ENCODE measurements around the gene SLC7A10.

The SLC7A10 gene

DNA sequence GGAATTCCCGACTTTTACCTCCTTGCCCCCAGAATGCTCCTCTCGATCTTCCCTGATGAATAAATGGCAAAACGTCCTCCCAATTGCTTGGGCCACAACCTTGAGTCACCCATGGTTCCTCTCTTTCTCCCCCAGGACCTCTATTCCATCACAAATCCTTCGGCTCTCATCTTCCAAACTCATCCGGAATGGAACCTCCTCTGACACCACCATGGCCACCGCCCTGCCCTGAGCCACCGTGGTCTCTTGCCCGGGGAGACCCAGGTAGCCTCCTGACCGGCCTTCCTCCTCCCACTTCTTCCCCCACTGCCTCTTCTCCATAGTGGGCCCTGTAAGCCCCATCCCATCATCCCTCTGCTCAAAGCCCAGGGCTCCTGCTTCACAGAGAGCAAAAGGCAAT lies 4.9 kb downstream of the SLC7A10 start:
- Histone ChIP-seq H3K4me3 (ENCODE audit: low read length) (no peak overlapping the region), H3K9ac (ENCODE audit: low read length) (no peak overlapping the region), H3K4me1 (ENCODE audit: low read length) (no peaks in the 10 kb centered on the region), H3K27ac (ENCODE audit: low read length) (no peak overlapping the region), H3K9me3 (replicated peaks; ENCODE audit: insufficient read depth, low read length) (no peaks in the 10 kb centered on the region), H3K79me2 (ENCODE audit: low read length) (no peaks in the 10 kb centered on the region), H3F3A (ENCODE audit: insufficient read depth, low read length) (no peaks in the 10 kb centered on the region), H3K36me3 (replicated peaks; ENCODE audit: insufficient read depth, low read length) (no peaks in the 10 kb centered on the region), H3K9me2 (replicated peaks; ENCODE audit: insufficient read depth, low read length) (no peaks in the 10 kb centered on the region), H3K27me3 (replicated peaks; ENCODE audit: insufficient read depth, low read length) (peaks cover 78% of the 10 kb centered on the region), H3K4me2 (ENCODE audit: low read depth, low read length) (no peak overlapping the region), H2AFZ (ENCODE audit: low read length) (no peak overlapping the region), H4K20me1 (ENCODE audit: insufficient read depth, low read length) (no peaks in the 10 kb centered on the region)
- DNase-seq = no peak
- TF ChIP-seq EZH2phosphoT487 (IDR thresholded peaks at IDR 0.05; ENCODE audit: low read length) (no peak), EZH2 (optimal IDR thresholded peaks at IDR 0.05; ENCODE audit: low read depth, low read length) (no peak)
- TF ChIP-seq, protein P1, sequence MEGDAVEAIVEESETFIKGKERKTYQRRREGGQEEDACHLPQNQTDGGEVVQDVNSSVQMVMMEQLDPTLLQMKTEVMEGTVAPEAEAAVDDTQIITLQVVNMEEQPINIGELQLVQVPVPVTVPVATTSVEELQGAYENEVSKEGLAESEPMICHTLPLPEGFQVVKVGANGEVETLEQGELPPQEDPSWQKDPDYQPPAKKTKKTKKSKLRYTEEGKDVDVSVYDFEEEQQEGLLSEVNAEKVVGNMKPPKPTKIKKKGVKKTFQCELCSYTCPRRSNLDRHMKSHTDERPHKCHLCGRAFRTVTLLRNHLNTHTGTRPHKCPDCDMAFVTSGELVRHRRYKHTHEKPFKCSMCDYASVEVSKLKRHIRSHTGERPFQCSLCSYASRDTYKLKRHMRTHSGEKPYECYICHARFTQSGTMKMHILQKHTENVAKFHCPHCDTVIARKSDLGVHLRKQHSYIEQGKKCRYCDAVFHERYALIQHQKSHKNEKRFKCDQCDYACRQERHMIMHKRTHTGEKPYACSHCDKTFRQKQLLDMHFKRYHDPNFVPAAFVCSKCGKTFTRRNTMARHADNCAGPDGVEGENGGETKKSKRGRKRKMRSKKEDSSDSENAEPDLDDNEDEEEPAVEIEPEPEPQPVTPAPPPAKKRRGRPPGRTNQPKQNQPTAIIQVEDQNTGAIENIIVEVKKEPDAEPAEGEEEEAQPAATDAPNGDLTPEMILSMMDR (IDR thresholded peaks at IDR 0.05; ENCODE audit: low read length) = no peak

DNA sequence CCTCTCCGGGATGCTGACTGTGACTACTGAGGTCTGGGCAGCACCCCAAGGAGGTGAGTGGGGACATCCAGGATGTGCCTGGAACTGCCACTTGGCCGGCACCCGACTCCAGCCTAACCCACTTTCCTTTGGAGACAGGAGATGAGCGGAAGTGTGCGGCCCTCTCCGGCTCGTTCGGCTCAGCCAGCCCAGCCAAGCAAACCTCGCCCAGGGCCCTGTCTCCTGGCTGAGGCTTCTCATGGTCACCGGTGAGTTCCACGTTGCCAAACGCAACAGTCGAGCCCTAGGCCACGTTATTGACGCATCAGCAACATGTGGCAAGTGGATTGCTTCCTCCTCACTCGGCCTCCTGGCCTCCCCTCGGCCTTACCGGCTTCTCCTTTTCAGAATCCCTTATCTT lies 5.5 kb downstream of the SLC7A10 start:
- no peak for TF ChIP-seq EZH2 (optimal IDR thresholded peaks at IDR 0.05; ENCODE audit: low read depth, low read length)
- no peak for TF ChIP-seq EZH2phosphoT487 (IDR thresholded peaks at IDR 0.05; ENCODE audit: low read length)
- TF ChIP-seq, protein P1 (IDR thresholded peaks at IDR 0.05; ENCODE audit: low read length) = no peak
- Histone ChIP-seq H4K20me1 (ENCODE audit: insufficient read depth, low read length) (no peaks in the 10 kb centered on the region), H3K4me3 (ENCODE audit: low read length) (no peak overlapping the region), H3K4me2 (ENCODE audit: low read depth, low read length) (no peak overlapping the region), H3F3A (ENCODE audit: insufficient read depth, low read length) (no peaks in the 10 kb centered on the region), H3K27me3 (replicated peaks; ENCODE audit: insufficient read depth, low read length) (peaks cover 77% of the 10 kb centered on the region), H3K9me3 (replicated peaks; ENCODE audit: insufficient read depth, low read length) (no peaks in the 10 kb centered on the region), H3K9me2 (replicated peaks; ENCODE audit: insufficient read depth, low read length) (no peaks in the 10 kb centered on the region), H3K4me1 (ENCODE audit: low read length) (no peaks in the 10 kb centered on the region), H3K9ac (ENCODE audit: low read length) (no peak overlapping the region), H3K27ac (ENCODE audit: low read length) (no peak overlapping the region), H2AFZ (ENCODE audit: low read length) (no peak overlapping the region), H3K36me3 (replicated peaks; ENCODE audit: insufficient read depth, low read length) (no peaks in the 10 kb centered on the region), H3K79me2 (ENCODE audit: low read length) (no peaks in the 10 kb centered on the region)
- no peak for DNase-seq

DNA sequence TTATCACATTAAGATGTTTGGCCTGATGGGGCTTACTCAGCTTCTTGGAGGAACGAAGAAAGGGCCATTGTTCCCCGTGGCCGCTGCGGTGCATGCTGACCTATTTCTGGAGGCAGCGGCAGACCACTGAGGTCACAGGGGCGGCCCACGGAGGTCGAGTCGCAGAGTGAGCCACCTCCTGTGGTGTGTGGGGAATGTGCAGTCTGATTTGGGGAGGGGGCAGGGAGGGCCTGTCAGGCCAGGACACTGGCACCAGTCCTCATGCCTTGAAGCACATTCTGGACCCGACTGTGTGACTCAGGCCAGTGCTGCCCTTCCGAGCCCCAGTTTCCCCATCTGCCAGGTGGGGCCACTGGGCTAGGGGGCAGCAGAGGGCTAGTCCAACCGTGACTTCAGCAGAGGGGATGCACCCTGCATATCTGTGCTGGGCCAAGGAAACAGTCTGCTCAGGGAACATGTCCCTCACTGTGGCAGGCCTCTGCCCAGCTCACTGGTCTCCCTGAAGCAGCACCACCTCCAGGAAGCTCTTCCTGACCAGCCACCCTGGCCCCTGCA lies 6.3 kb downstream of the SLC7A10 start:
- Histone ChIP-seq H3K4me1 (ENCODE audit: low read length) (no peaks in the 10 kb centered on the region), H3F3A (ENCODE audit: insufficient read depth, low read length) (no peaks in the 10 kb centered on the region), H3K79me2 (ENCODE audit: low read length) (no peaks in the 10 kb centered on the region), H3K9me3 (replicated peaks; ENCODE audit: insufficient read depth, low read length) (no peaks in the 10 kb centered on the region), H4K20me1 (ENCODE audit: insufficient read depth, low read length) (no peaks in the 10 kb centered on the region), H3K9me2 (replicated peaks; ENCODE audit: insufficient read depth, low read length) (no peaks in the 10 kb centered on the region), H3K27me3 (replicated peaks; ENCODE audit: insufficient read depth, low read length) (peaks cover 75% of the 10 kb centered on the region), H3K4me3 (ENCODE audit: low read length) (no peak overlapping the region), H3K9ac (ENCODE audit: low read length) (no peak overlapping the region), H3K27ac (ENCODE audit: low read length) (no peak overlapping the region), H3K4me2 (ENCODE audit: low read depth, low read length) (no peak overlapping the region), H2AFZ (ENCODE audit: low read length) (no peak overlapping the region), H3K36me3 (replicated peaks; ENCODE audit: insufficient read depth, low read length) (no peaks in the 10 kb centered on the region)
- no peak for DNase-seq
- TF ChIP-seq EZH2 (optimal IDR thresholded peaks at IDR 0.05; ENCODE audit: low read depth, low read length) (no peak), EZH2phosphoT487 (IDR thresholded peaks at IDR 0.05; ENCODE audit: low read length) (no peak)
- TF ChIP-seq, protein P1 (IDR thresholded peaks at IDR 0.05; ENCODE audit: low read length) = peak; percentile 22; the same call in 1 of the 2 replicates

Data from MM.1S (cell line).